ENCODE measurements around the gene PDE3B.

- TF ChIP-seq POLR2AphosphoS5 (IDR thresholded peaks at IDR 0.05) = no peak
- TF ChIP-seq CTCF (IDR thresholded peaks at IDR 0.05) = no peak
- TF ChIP-seq POLR2A (IDR thresholded peaks at IDR 0.05) = no peak
These were observed 111.5 kb downstream of the PDE3B start for GRCh38 chr11:14755140-14755539.

All from breast epithelium (tissue), 3 donors.